Endothelial cell of umbilical vein (primary cell): ENCODE measurements around the gene DOCK4. TPM values are rescaled to one million over a fixed set of nuclear protein-coding genes. Genes with fewer than 3 reads are reported as not detected.

Experiments
- BruUV-seq: library from RNA; stranded (reverse); fragments of 400-500 nt; replicated peaks from 2 replicates; lab custom pipeline; 2021; lab: Mats Ljungman, UMichigan
- CTCF ChIA-PET: fragments of 300-600, 350-600 bp; sonication (Branson Sonifier 250); formaldehyde crosslinking; loops from one replicate; lab custom pipeline; 2021; ENCODE audit warnings: antibody characterized with exemption, inconsistent platforms; lab: Charles Lee
- POLR2A ChIA-PET: fragments of 300-600, 350-600 bp; sonication (Branson Sonifier 250); formaldehyde crosslinking; loops from one replicate; lab custom pipeline; 2021; ENCODE audit warnings: antibody characterized with exemption, inconsistent platforms; lab: Charles Lee
- DNase-seq: peaks from one replicate; pipeline ENCODE4 v3.0.0-alpha.2; 2011; ENCODE audit warnings: low read depth, low spot score
- FAIRE-seq: peaks from 2 replicates; lab custom pipeline; 2011; peaks lifted over from hg19 to GRCh38; lab: Jason Lieb, UNC
- H2AFZ ChIP-seq: 2 replicates; pipeline ENCODE4 v1.6.0; 2012; ENCODE audit warnings: low read depth, low read length, control low read depth, inconsistent platforms
- H3K27ac ChIP-seq: 2 replicates; pipeline ENCODE4 v1.5.1; 2011; ENCODE audit warnings: low read depth, mild to moderate bottlenecking, control low read depth, low read length, moderate library complexity; ENCODE audit not compliant: insufficient read depth
- H3K27me3 ChIP-seq, 2 experiments: 2 replicates each; pipeline versions ENCODE4 v1.6.0 to v1.6.1; 2011; ENCODE audit warnings: low read length in 2 of 2, mixed read lengths in 1 of 2; ENCODE audit not compliant: control insufficient read depth in 2 of 2, insufficient read depth in 2 of 2
- H3K36me3 ChIP-seq, 2 experiments: 2 replicates in 1 of 2; 3 replicates in 1 of 2; pipeline ENCODE4 v1.5.1; 2011; ENCODE audit warnings: low read length in 2 of 2, mild to moderate bottlenecking in 1 of 2, moderate library complexity in 1 of 2; ENCODE audit not compliant: control insufficient read depth in 2 of 2, insufficient read depth in 2 of 2; ENCODE audit errors: extremely low read depth in 1 of 2
- H3K4me1 ChIP-seq: 3 replicates; pipeline ENCODE4 v1.5.1; 2011; ENCODE audit warnings: mild to moderate bottlenecking, low read length; ENCODE audit not compliant: control insufficient read depth, insufficient read depth; ENCODE audit errors: extremely low read depth
- H3K4me2 ChIP-seq: 2 replicates; pipeline ENCODE4 v1.6.1; 2011; ENCODE audit warnings: low read length, control low read depth, mixed read lengths; ENCODE audit not compliant: insufficient read depth
- H3K4me3 ChIP-seq, 3 experiments: fragments of 200-600 bp in 1 of 3; sonication (generic), shearing (Covaris generic) in 1 of 3; replicated peaks in 1 of 3; 2 replicates each; pipeline ENCODE4 v1.5.1; 2011 to 2016; ENCODE audit warnings: control low read depth in 3 of 3, low read length in 3 of 3, mild to moderate bottlenecking in 2 of 3, inconsistent platforms in 1 of 3, low read depth in 1 of 3, moderate library complexity in 1 of 3; ENCODE audit not compliant: insufficient read depth in 1 of 3
- H3K79me2 ChIP-seq: 2 replicates; pipeline ENCODE4 v1.6.0; 2012; ENCODE audit warnings: low read length, inconsistent platforms; ENCODE audit not compliant: control insufficient read depth, insufficient read depth
- H3K9ac ChIP-seq: replicated peaks from 2 replicates; pipeline ENCODE3; 2011; ENCODE audit warnings: low read length, control low read depth; ENCODE audit not compliant: insufficient read depth; ENCODE audit errors: extremely low read depth
- H3K9me1 ChIP-seq: replicated peaks from 3 replicates; pipeline ENCODE4 v1.6.0; 2011; ENCODE audit warnings: mild to moderate bottlenecking, low read length; ENCODE audit not compliant: control insufficient read depth, insufficient read depth; ENCODE audit errors: extremely low read depth
- H3K9me3 ChIP-seq: replicated peaks from 2 replicates; pipeline ENCODE4 v1.5.1; 2012; ENCODE audit warnings: low read length, inconsistent platforms; ENCODE audit not compliant: control insufficient read depth, insufficient read depth
- H4K20me1 ChIP-seq: replicated peaks from 2 replicates; pipeline ENCODE3; 2011; ENCODE audit warnings: mild to moderate bottlenecking, low read length; ENCODE audit not compliant: control insufficient read depth, insufficient read depth; ENCODE audit errors: extremely low read depth
- EZH2 ChIP-seq: IDR thresholded peaks from 2 replicates; pipeline ENCODE4 v1.6.1; 2012; ENCODE audit warnings: borderline replicate concordance, low read depth, mild to moderate bottlenecking, moderate library complexity, low read length, inconsistent platforms; ENCODE audit not compliant: severe bottlenecking
- FOS ChIP-seq: IDR thresholded peaks from 2 replicates; pipeline ENCODE4 v1.6.1; 2011; ENCODE audit warnings: mild to moderate bottlenecking, low read length, moderate library complexity, borderline replicate concordance; ENCODE audit not compliant: insufficient read depth
- GATA2 ChIP-seq: IDR thresholded peaks from 2 replicates; pipeline ENCODE4 v1.7.0; 2011; ENCODE audit warnings: low read depth, mild to moderate bottlenecking, moderate library complexity, mixed read lengths, low read length; ENCODE audit not compliant: insufficient read length, insufficient read depth
- JUN ChIP-seq: IDR thresholded peaks from 2 replicates; pipeline ENCODE4 v1.6.1; 2011; ENCODE audit warnings: borderline replicate concordance, low read depth; ENCODE audit not compliant: insufficient read length, insufficient read depth
- MYC ChIP-seq: IDR thresholded peaks from one replicate; pipeline ENCODE4 v1.6.1; 2011; ENCODE audit warnings: mild to moderate bottlenecking, low read depth, low read length
- POLR2A ChIP-seq: IDR thresholded peaks from 2 replicates; pipeline ENCODE4 v1.6.1; 2012; ENCODE audit warnings: low read depth, mild to moderate bottlenecking, control low read depth, low read length
- POLR2AphosphoS5 ChIP-seq: IDR thresholded peaks from 2 replicates; pipeline ENCODE4 v1.6.1; 2012; ENCODE audit warnings: low read depth, mild to moderate bottlenecking, control low read depth, low read length, moderate library complexity; ENCODE audit not compliant: insufficient read depth
- dilution Hi-C: fragments of 300-500 bp; cut with MboI; formaldehyde crosslinking; loops from one replicate; pipeline ENCODE4 v1.15.0; 2019; ENCODE audit warnings: low sequenced_read_pairs; ENCODE audit not compliant: extremely low pct_ligation_motif_present
- intact Hi-C: fragments of 100-400 bp; cut with micrococcal nuclease; formaldehyde crosslinking; loops from one replicate; pipeline ENCODE4 v1.10.0; 2022
- polyA plus RNA-seq, 4 experiments: library from polyadenylated mRNA; depleted of rRNA in 3 of 4; stranded (reverse) in 3 of 4; unstranded in 1 of 4; fragments of >200 nt; gene quantifications; 2 replicates each; pipeline versions ENCODE4 v1.2.1 to v1.2.3, GENCODE V29; 2011 to 2012; ENCODE audit warnings: missing spikeins in 1 of 4
- total RNA-seq: library from RNA; stranded (reverse); gene quantifications from 2 replicates; pipeline ENCODE4 v1.2.3, GENCODE V29; 2021
- TF ChIP-seq, protein P1 (sequence below): IDR thresholded peaks from 2 replicates; pipeline ENCODE4 v1.6.1; 2011; ENCODE audit not compliant: insufficient read depth, insufficient read length

The DOCK4 gene
- total and polyA plus RNA-seq, 2 donors (not counting 3 experiments of a cell fraction or from before 2014, with no cell fraction given), result 47.4 to 164 TPM

- Histone ChIP-seq H3K27me3 (no peaks in the 10 kb centered on the region), H3K4me2 (no peak overlapping the region), H4K20me1 (no peaks in the 10 kb centered on the region), H3K9me1 (no peaks in the 10 kb centered on the region), H3K4me3 (no peak overlapping the region), H3K36me3 (peaks cover 36 to 38% of the 10 kb centered on the region in 2 experiments), H3K9me3 (no peaks in the 10 kb centered on the region), H3K79me2 (no peaks in the 10 kb centered on the region), H3K4me1 (peaks cover 5% of the 10 kb centered on the region), H3K27ac (no peak overlapping the region), H2AFZ (no peak overlapping the region), H3K9ac (no peak overlapping the region)
- BruUV-seq, result no TSS peak
- TF ChIP-seq, protein P1, sequence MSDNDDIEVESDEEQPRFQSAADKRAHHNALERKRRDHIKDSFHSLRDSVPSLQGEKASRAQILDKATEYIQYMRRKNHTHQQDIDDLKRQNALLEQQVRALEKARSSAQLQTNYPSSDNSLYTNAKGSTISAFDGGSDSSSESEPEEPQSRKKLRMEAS, result no peak
- TF ChIP-seq MYC (no peak), FOS (no peak), GATA2 (no peak), POLR2A (no peak), POLR2AphosphoS5 (no peak), JUN (no peak), EZH2 (no peak)
- intact Hi-C loops (no loop called here), dilution Hi-C loops (no loop called here)
- POLR2A ChIA-PET, result no interaction called here
- FAIRE-seq (no peak), DNase-seq (no peak)
- CTCF ChIA-PET, result interaction anchor here (4.3 kb wide), 1 partner anchor 12 kb away, joined by 27 read pairs; no protein-coding TSS in a partner anchor
These were observed 338.8 kb downstream of the DOCK4 start for GRCh38 chr7:111867348-111867931.
